Activated gamma-delta T cell (primary cell): Measurements from ENCODE around the gene PRAMEF1.
"Not testable (repeated sequence)": the region's sequence is repeated elsewhere in the genome, so short reads cannot be mapped to it uniquely, and the experiment has no call there.

ENCODE experiments used
- DNase-seq: peaks from one replicate; lab custom pipeline; 2025; lab: John Stamatoyannopoulos, UW
- total RNA-seq, 2 donors: gene quantifications; one replicate each; lab custom pipeline; 2026; lab: John Stamatoyannopoulos, UW

Gene PRAMEF1
- 0 reads per million in 2 donors for total RNA-seq

- DNase-seq: not testable (repeated sequence)
These were observed at the start of gene PRAMEF1 for GRCh38 chr1:12791097-12791496. TSS of gene PRAMEF1 (plus strand) at chr1:12791397. CDS start at chr1:12793228, 1,831 bp downstream.

- DNase-seq: no peak
These were observed 49.3 kb upstream of the PRAMEF1 start for GRCh38 chr1:12741946-12742345.

- no peak for DNase-seq
These were observed 45.8 kb upstream of the PRAMEF1 start for GRCh38 chr1:12745126-12745991.

- DNase-seq: no peak
These were observed 45.2 kb upstream of the PRAMEF1 start, which contains the start of gene CFAP107 for GRCh38 chr1:12745992-12746323. TSS of gene CFAP107 (plus strand) at chr1:12746200. CDS start at chr1:12746431, 231 bp downstream.

GRCh38 chr1:12748778-12749355, 42.3 kb upstream of the PRAMEF1 start:
- no peak for DNase-seq

- DNase-seq: no peak
These were observed 36.5 kb upstream of the PRAMEF1 start for GRCh38 chr1:12754738-12755137.

GRCh38 chr1:12756273-12756672, 34.9 kb upstream of the PRAMEF1 start:
- no peak for DNase-seq

- DNase-seq: no peak
These were observed 34.3 kb upstream of the PRAMEF1 start for GRCh38 chr1:12756768-12757413.

GRCh38 chr1:12757836-12758235, 33.4 kb upstream of the PRAMEF1 start:
- DNase-seq: no peak

- no peak for DNase-seq
These were observed 30.9 kb upstream of the PRAMEF1 start for GRCh38 chr1:12760256-12760795.

- no peak for DNase-seq
These were observed 29.4 kb upstream of the PRAMEF1 start for GRCh38 chr1:12761781-12762180.

GRCh38 chr1:12762766-12763165, 28.4 kb upstream of the PRAMEF1 start:
- DNase-seq: no peak

- DNase-seq: no peak
These were observed 27.7 kb upstream of the PRAMEF1 start for GRCh38 chr1:12763479-12763878.

GRCh38 chr1:12764016-12764415, 27.2 kb upstream of the PRAMEF1 start:
- no peak for DNase-seq

GRCh38 chr1:12769031-12769430, 22.2 kb upstream of the PRAMEF1 start:
- DNase-seq: no peak

- DNase-seq: no peak
These were observed 21.2 kb upstream of the PRAMEF1 start for GRCh38 chr1:12769976-12770505.

GRCh38 chr1:12770620-12771019, 20.6 kb upstream of the PRAMEF1 start:
- DNase-seq: no peak

- no peak for DNase-seq
These were observed 20.0 kb upstream of the PRAMEF1 start for GRCh38 chr1:12771186-12771585.

- DNase-seq: no peak
These were observed 18.7 kb upstream of the PRAMEF1 start for GRCh38 chr1:12772520-12772919.

GRCh38 chr1:12773438-12773837, 17.8 kb upstream of the PRAMEF1 start, which contains the start of gene PRAMEF12:
TSS of gene PRAMEF12 (plus strand) at chr1:12773738. CDS start at chr1:12774868, 1,130 bp downstream.
- DNase-seq: no peak

- DNase-seq: no peak
These were observed 16.3 kb upstream of the PRAMEF1 start for GRCh38 chr1:12774801-12775345.

GRCh38 chr1:12775443-12775842, 15.8 kb upstream of the PRAMEF1 start:
- DNase-seq: no peak
